ENCODE results near the gene NLRP10. TPM values are rescaled to one million over a fixed set of nuclear protein-coding genes. Genes with fewer than 3 reads are reported as not detected.

Gene NLRP10
- total and polyA plus RNA-seq, 2 of the 13 experiments (the other 11 are each of a cell fraction or from before 2014, with no cell fraction given): not detected

GRCh38 chr11:7986768-7987559, 21.7 kb upstream of the NLRP10 start, which contains the start of gene EIF3F (continued):
- TF ChIP-seq NFYB (CRISPR knock-in tag; IDR thresholded peaks at IDR 0.05) (peak; percentile 91), ZNF775 (CRISPR knock-in tag; IDR thresholded peaks at IDR 0.05; ENCODE audit: borderline replicate concordance) (no peak), KDM6A (CRISPR knock-in tag; IDR thresholded peaks at IDR 0.05; ENCODE audit: low read depth) (no peak), ATAD3A (CRISPR knock-in tag; IDR thresholded peaks at IDR 0.05) (no peak), STAT5B (CRISPR knock-in tag; IDR thresholded peaks at IDR 0.05) (no peak), FUBP1 (CRISPR knock-in tag; IDR thresholded peaks at IDR 0.05; ENCODE audit: borderline replicate concordance) (no peak), RARA (CRISPR knock-in tag; IDR thresholded peaks at IDR 0.05) (no peak; the same call in 1 of the 2 replicates), PHB2 (IDR thresholded peaks at IDR 0.05; ENCODE audit: partially characterized antibody) (no peak), NFE2 (CRISPR knock-in tag; IDR thresholded peaks at IDR 0.05) (no peak), ZFX (CRISPR knock-in tag; IDR thresholded peaks at IDR 0.05; ENCODE audit: low read depth) (peak; percentile 69), ZNF10 (CRISPR knock-in tag; IDR thresholded peaks at IDR 0.05; ENCODE audit: borderline replicate concordance, low read depth) (no peak), ZFP36L1 (CRISPR knock-in tag; IDR thresholded peaks at IDR 0.05) (no peak), MEIS1 (CRISPR knock-in tag; IDR thresholded peaks at IDR 0.05; ENCODE audit: borderline replicate concordance) (no peak), FOXO1 (CRISPR knock-in tag; IDR thresholded peaks at IDR 0.05) (no peak; the same call in 1 of the 2 replicates), MIXL1 (CRISPR knock-in tag; IDR thresholded peaks at IDR 0.05) (peak; percentile 95), ZMAT5 (CRISPR knock-in tag; IDR thresholded peaks at IDR 0.05; ENCODE audit: borderline replicate concordance, low read depth) (no peak), ARNTL (CRISPR knock-in tag; IDR thresholded peaks at IDR 0.05) (0 out of 2 replicates have a peak, but pooled peaks have one; percentile 56), ZBTB37 (CRISPR knock-in tag; IDR thresholded peaks at IDR 0.05) (no peak), TEAD2 (CRISPR knock-in tag; IDR thresholded peaks at IDR 0.05) (no peak), TMF1 (CRISPR knock-in tag; IDR thresholded peaks at IDR 0.05; ENCODE audit: low read depth) (no peak), DMAP1 (CRISPR knock-in tag; IDR thresholded peaks at IDR 0.05) (peak; percentile 53; the same call in 1 of the 2 replicates), HDAC6 (IDR thresholded peaks at IDR 0.05; ENCODE audit: low read depth, low read length) (no peak), HDAC1 (CRISPR knock-in tag; IDR thresholded peaks at IDR 0.05) (peak; percentile 84), RFX3 (CRISPR knock-in tag; IDR thresholded peaks at IDR 0.05) (no peak)
